H1 (cell line): Measurements from ENCODE around the gene KRT27. TPM values are rescaled to one million over a fixed set of nuclear protein-coding genes. Genes with fewer than 3 reads are reported as not detected.
"Not testable (repeated sequence)": the region's sequence is repeated elsewhere in the genome, so short reads cannot be mapped to it uniquely, and the experiment has no call there.

ENCODE experiments used
- CTCF ChIA-PET: fragments of 300-600 bp; sonication (Branson Sonifier 250); formaldehyde crosslinking; loops from one replicate; lab custom pipeline; 2021; ENCODE audit not compliant: partially characterized antibody; lab: Charles Lee
- POLR2A ChIA-PET: fragments of 300-600 bp; sonication (Branson Sonifier 250); formaldehyde crosslinking; loops from one replicate; lab custom pipeline; 2021; ENCODE audit warnings: inconsistent platforms; ENCODE audit not compliant: partially characterized antibody; lab: Charles Lee
- DNase-seq, 2 experiments: peaks; one replicate each; pipeline versions ENCODE4 v3.0.0 to v3.0.0-alpha.2; 2010 to 2022; ENCODE audit warnings: low spot score in 2 of 2, low read depth in 1 of 2, mixed read lengths in 1 of 2
- FAIRE-seq: peaks from 2 replicates; lab custom pipeline; 2011; peaks lifted over from hg19 to GRCh38; lab: Jason Lieb, UNC
- H2AFZ ChIP-seq: 2 replicates; pipeline ENCODE4 v1.8.1; 2012; ENCODE audit warnings: low read length, inconsistent platforms
- H2AK5ac ChIP-seq: 2 replicates; pipeline ENCODE4 v1.6.1; 2013; ENCODE audit warnings: low read depth, low read length
- H2BK120ac ChIP-seq: replicated peaks from 2 replicates; pipeline ENCODE3; 2013; ENCODE audit warnings: low read depth, low read length, inconsistent platforms
- H2BK12ac ChIP-seq: 2 replicates; pipeline ENCODE4 v1.6.1; 2013; ENCODE audit warnings: low read depth, low read length
- H2BK15ac ChIP-seq: 2 replicates; pipeline ENCODE4 v1.6.1; 2013; ENCODE audit warnings: low read length
- H2BK20ac ChIP-seq: 2 replicates; pipeline ENCODE4 v1.6.1; 2013; ENCODE audit warnings: low read length
- H2BK5ac ChIP-seq: 2 replicates; pipeline ENCODE4 v1.6.1; 2013; ENCODE audit warnings: low read depth, low read length
- H3K14ac ChIP-seq: 2 replicates; pipeline ENCODE4 v1.6.1; 2013; ENCODE audit warnings: inconsistent platforms; ENCODE audit not compliant: insufficient read length
- H3K18ac ChIP-seq: 2 replicates; pipeline ENCODE4 v1.6.1; 2013; ENCODE audit warnings: low read length; ENCODE audit errors: extremely low read depth
- H3K23ac ChIP-seq: 2 replicates; pipeline ENCODE4 v1.6.1; 2013; ENCODE audit warnings: inconsistent platforms; ENCODE audit not compliant: insufficient read length
- H3K23me2 ChIP-seq: 2 replicates; pipeline ENCODE4 v1.6.1; 2013; ENCODE audit warnings: low read depth, low read length
- H3K27ac ChIP-seq: 2 replicates; pipeline ENCODE4 v1.6.1; 2011; ENCODE audit warnings: low read depth, low read length, inconsistent platforms
- H3K27me3 ChIP-seq, 4 experiments: replicated peaks in 1 of 4; 1 replicate in 1 of 4; 2 replicates in 3 of 4; pipeline versions ENCODE4 v1.6.1 to v1.8.1; 2011 to 2013; ENCODE audit warnings: low read length in 3 of 4, mild to moderate bottlenecking in 3 of 4, inconsistent platforms in 2 of 4, mixed read lengths in 2 of 4, moderate library complexity in 1 of 4; ENCODE audit not compliant: control insufficient read depth in 3 of 4, insufficient read depth in 3 of 4; ENCODE audit errors: extremely low read depth in 1 of 4
- H3K36me3 ChIP-seq, 4 experiments: 2 replicates each; pipeline versions ENCODE4 v1.6.1 to v1.8.1; 2011 to 2013; ENCODE audit warnings: mild to moderate bottlenecking in 4 of 4, low read length in 3 of 4, moderate library complexity in 2 of 4, control low read depth in 1 of 4, inconsistent platforms in 1 of 4; ENCODE audit not compliant: insufficient read depth in 4 of 4, control insufficient read depth in 2 of 4
- H3K4ac ChIP-seq: replicated peaks from 2 replicates; pipeline ENCODE3; 2013; ENCODE audit warnings: low read length, low read depth, mixed read lengths, inconsistent platforms; ENCODE audit not compliant: insufficient read length
- H3K4me1 ChIP-seq, 4 experiments: replicated peaks in 1 of 4; 1 replicate in 1 of 4; 2 replicates in 3 of 4; pipeline versions ENCODE4 v1.6.1 to v1.8.1; 2011 to 2013; ENCODE audit warnings: low read length in 3 of 4, inconsistent platforms in 2 of 4, mixed read lengths in 1 of 4; ENCODE audit not compliant: insufficient read depth in 4 of 4, control insufficient read depth in 3 of 4
- H3K4me2 ChIP-seq, 2 experiments: 2 replicates each; pipeline versions ENCODE4 v1.6.1 to v1.8.1; 2011 to 2013; ENCODE audit warnings: low read depth in 2 of 2, low read length in 2 of 2, control low read depth in 1 of 2, inconsistent platforms in 1 of 2, mild to moderate bottlenecking in 1 of 2; ENCODE audit not compliant: insufficient read depth in 1 of 2
- H3K4me3 ChIP-seq, 4 experiments: fragments of 200-600, 300-600 bp in 1 of 4; sonication (generic), shearing (Covaris generic), sonication (Bioruptor Twin) in 1 of 4; 2 replicates each; pipeline versions ENCODE4 v1.5.1 to v1.8.1; 2011 to 2016; ENCODE audit warnings: low read length in 4 of 4, low read depth in 3 of 4, control low read depth in 2 of 4, inconsistent platforms in 2 of 4, mild to moderate bottlenecking in 2 of 4, mixed read lengths in 1 of 4, moderate library complexity in 1 of 4; ENCODE audit not compliant: insufficient read depth in 2 of 4; ENCODE audit errors: extremely low read depth in 1 of 4
- H3K56ac ChIP-seq: replicated peaks from 2 replicates; pipeline ENCODE3; 2013; ENCODE audit warnings: low read depth, mild to moderate bottlenecking, mixed read lengths, low read length, inconsistent platforms; ENCODE audit not compliant: insufficient read length
- H3K79me1 ChIP-seq: 2 replicates; pipeline ENCODE4 v1.6.1; 2013; ENCODE audit warnings: low read depth, low read length, control low read depth
- H3K79me2 ChIP-seq, 2 experiments: 2 replicates each; pipeline versions ENCODE4 v1.6.1 to v1.8.1; 2012 to 2013; ENCODE audit warnings: low read length in 2 of 2, mild to moderate bottlenecking in 2 of 2, inconsistent platforms in 1 of 2; ENCODE audit not compliant: insufficient read depth in 2 of 2, control insufficient read depth in 1 of 2
- H3K9ac ChIP-seq, 4 experiments: replicated peaks in 1 of 4; 1 replicate in 1 of 4; 2 replicates in 3 of 4; pipeline versions ENCODE4 v1.6.1 to v1.8.1; 2011 to 2013; ENCODE audit warnings: low read depth in 3 of 4, low read length in 3 of 4, control low read depth in 2 of 4, mild to moderate bottlenecking in 2 of 4, moderate library complexity in 2 of 4, inconsistent platforms in 1 of 4; ENCODE audit errors: extremely low read depth in 1 of 4
- H3K9me3 ChIP-seq, 2 experiments: 2 replicates each; pipeline versions ENCODE4 v1.6.1 to v1.8.1; 2012 to 2013; ENCODE audit warnings: mild to moderate bottlenecking in 2 of 2, moderate library complexity in 2 of 2, control low read depth in 1 of 2, inconsistent platforms in 1 of 2, low read depth in 1 of 2, low read length in 1 of 2, mixed read lengths in 1 of 2; ENCODE audit not compliant: insufficient read depth in 2 of 2
- H4K20me1 ChIP-seq, 2 experiments: replicated peaks in 1 of 2; 2 replicates each; pipeline versions ENCODE3 to v1.8.1; 2011 to 2013; ENCODE audit warnings: inconsistent platforms in 2 of 2, low read length in 2 of 2, mild to moderate bottlenecking in 1 of 2; ENCODE audit not compliant: insufficient read depth in 2 of 2, control insufficient read depth in 1 of 2
- H4K5ac ChIP-seq: 2 replicates; pipeline ENCODE4 v1.6.1; 2013; ENCODE audit warnings: low read length, low read depth, mixed read lengths, inconsistent platforms; ENCODE audit not compliant: insufficient read length
- H4K8ac ChIP-seq: 2 replicates; pipeline ENCODE4 v1.8.0; 2013; ENCODE audit warnings: mild to moderate bottlenecking, moderate library complexity, low read length, inconsistent platforms; ENCODE audit not compliant: insufficient read depth; ENCODE audit errors: extremely low read depth
- H4K91ac ChIP-seq: replicated peaks from 2 replicates; pipeline ENCODE3; 2013; ENCODE audit warnings: low read length, mixed read lengths, inconsistent platforms; ENCODE audit not compliant: insufficient read length
- CBX8 ChIP-seq: fragments of 300-800, 300-1000 bp; sonication (generic); IDR thresholded peaks from 2 replicates; pipeline ENCODE4 v1.7.1; 2016; ENCODE audit warnings: low read depth, low read length, borderline replicate concordance
- GABPA ChIP-seq: IDR thresholded peaks from 2 replicates; pipeline ENCODE4 v1.6.1; 2011; ENCODE audit warnings: mild to moderate bottlenecking, low read length, moderate library complexity, borderline replicate concordance; ENCODE audit not compliant: insufficient read depth
- JUND ChIP-seq: IDR thresholded peaks from 2 replicates; pipeline ENCODE4 v1.6.1; 2011; ENCODE audit warnings: mild to moderate bottlenecking, improper control_type of control experiment, low read length
- RFX5 ChIP-seq: IDR thresholded peaks from 2 replicates; pipeline ENCODE4 v1.6.1; 2011; ENCODE audit warnings: low read depth, low read length, improper control_type of control experiment, borderline replicate concordance
- SIX5 ChIP-seq: IDR thresholded peaks from 2 replicates; pipeline ENCODE4 v1.6.1; 2011; ENCODE audit warnings: mild to moderate bottlenecking, low read depth, low read length
- TCF12 ChIP-seq: IDR thresholded peaks from 2 replicates; pipeline ENCODE4 v1.6.1; 2011; ENCODE audit warnings: low read depth, mild to moderate bottlenecking, low read length
- WGBS, 2 experiments: shearing (Covaris generic) in 1 of 2; methylation state at CpG; one replicate each; pipeline versions ENCODE4 v1.1.6 to v1.1.7; 2013 to 2015; ENCODE audit warnings: low lambda C conversion rate in 2 of 2, mixed read lengths in 2 of 2, inconsistent platforms in 1 of 2, low coverage in 1 of 2, missing lambda C conversion rate in 1 of 2; ENCODE audit not compliant: insufficient replicate concordance in 2 of 2, insufficient coverage in 1 of 2, insufficient read length in 1 of 2; ENCODE audit errors: extremely low coverage in 1 of 2, missing lambda C conversion rate in 1 of 2; 5-methylcytosine and 5-hydroxymethylcytosine counted together
- polyA plus RNA-seq, 7 experiments: library from polyadenylated mRNA; depleted of rRNA in 3 of 7; stranded (reverse) in 5 of 7; unstranded in 2 of 7; fragments of >200 nt in 5 of 7; fragments of 200-250 nt in 2 of 7; gene quantifications; 1 replicate in 5 of 7; 2 replicates in 1 of 7; 4 replicates in 1 of 7; pipeline versions ENCODE4 v1.2.1 to v1.2.3, GENCODE V29; 2011 to 2013; ENCODE audit warnings: missing spikeins in 2 of 7, mixed read lengths in 2 of 7
- total RNA-seq: library from RNA; stranded (reverse); fragmentation: NEBNext Ultra II Directional; extraction: Animal tissue kit (Norgen Biotek cat#: 25700); gene quantifications from 2 replicates; pipeline ENCODE4 v1.2.1, GENCODE V29; 2021

KRT27 gene
- total and polyA plus RNA-seq, 2 of the 8 experiments (the other 6 are each of a cell fraction or from before 2014, with no cell fraction given): not detected

DNA sequence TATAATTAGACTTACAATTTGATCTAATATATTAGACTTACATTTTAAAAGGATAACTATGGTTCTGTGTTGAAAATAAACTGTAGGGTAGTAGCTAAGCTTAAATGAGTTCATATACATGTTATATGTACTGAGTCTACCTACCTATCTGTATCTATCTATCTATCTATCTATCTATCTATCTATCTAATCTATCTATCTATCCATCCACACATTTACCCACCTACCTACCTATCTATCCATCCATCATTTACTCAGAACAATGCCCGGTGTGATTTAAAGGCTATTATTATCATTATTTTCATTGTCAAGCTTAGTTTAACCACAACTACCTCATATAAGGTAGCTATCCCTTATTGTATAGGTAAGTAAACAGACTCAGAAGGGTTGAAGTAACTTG is 33.0 kb upstream of the KRT27 start (continued):
- TF ChIP-seq JUND (no peak), TCF12 (no peak), GABPA (no peak), CBX8 (no peak), RFX5 (no peak), SIX5 (no peak)

DNA sequence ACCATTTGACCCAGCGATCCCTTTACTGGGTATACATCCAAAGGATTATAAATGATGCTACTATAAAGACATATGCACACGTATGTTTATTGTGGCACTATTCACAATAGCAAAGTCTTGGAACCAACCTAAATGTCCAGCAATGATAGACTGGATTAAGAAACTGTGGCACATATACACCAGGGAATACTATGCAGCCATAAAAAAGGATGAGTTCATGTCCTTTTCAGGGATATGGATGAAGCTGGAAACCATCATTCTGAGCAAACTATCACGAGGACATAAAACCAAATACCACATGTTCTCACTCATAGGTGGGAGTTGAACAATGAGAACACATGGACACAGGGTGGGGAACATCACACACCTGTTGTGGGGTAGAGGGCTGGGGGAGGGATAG is 32.3 kb upstream of the KRT27 start:
- H4K91ac ChIP-seq, H3K18ac ChIP-seq, H3K9ac ChIP-seq, H2BK12ac ChIP-seq, H3K27ac ChIP-seq, H3K4me2 ChIP-seq, H4K5ac ChIP-seq, H4K8ac ChIP-seq, H3K27me3 ChIP-seq, H3K36me3 ChIP-seq, H2BK20ac ChIP-seq, H3K4ac ChIP-seq, H3K23ac ChIP-seq, H2BK15ac ChIP-seq, H4K20me1 ChIP-seq, H2BK5ac ChIP-seq, H3K14ac ChIP-seq, POLR2A ChIA-PET, H2BK120ac ChIP-seq, FAIRE-seq, H3K79me1 ChIP-seq, DNase-seq, CTCF ChIA-PET, H3K4me3 ChIP-seq, H3K9me3 ChIP-seq, H3K23me2 ChIP-seq, H3K79me2 ChIP-seq, H2AFZ ChIP-seq, H2AK5ac ChIP-seq, H3K56ac ChIP-seq, H3K4me1 ChIP-seq: not testable (repeated sequence)
- WGBS, 2 experiments: 94% methylated on average over 3 of the region's 3 CpGs; no CpG with 5 or more reads in 1 of the 2 experiments
